H9 (cell line): ENCODE data around the gene GALT. TPM values are rescaled to one million over a fixed set of nuclear protein-coding genes. Genes with fewer than 3 reads are reported as not detected.

ENCODE experiments used
- DNase-seq: peaks from one replicate; pipeline ENCODE4 v3.0.0-alpha.2; 2017
- H2AFZ ChIP-seq: one replicate; pipeline ENCODE4 v1.6.1; 2013; ENCODE audit warnings: mild to moderate bottlenecking, low read length, control low read depth, moderate library complexity
- H2AK5ac ChIP-seq: 2 replicates; pipeline ENCODE4 v1.6.1; 2013; ENCODE audit warnings: low read length, control low read depth, mixed read lengths; ENCODE audit not compliant: insufficient read length
- H2BK120ac ChIP-seq: one replicate; pipeline ENCODE4 v1.6.1; 2013; ENCODE audit warnings: low read depth, mild to moderate bottlenecking, low read length, control low read depth, inconsistent platforms; ENCODE audit not compliant: poor library complexity, severe bottlenecking
- H2BK12ac ChIP-seq: 2 replicates; pipeline ENCODE4 v1.6.1; 2013; ENCODE audit warnings: low read length, control low read depth, mixed read lengths, low read depth; ENCODE audit not compliant: insufficient read length
- H2BK15ac ChIP-seq: 2 replicates; pipeline ENCODE4 v1.6.1; 2013; ENCODE audit warnings: low read depth, low read length, control low read depth
- H2BK20ac ChIP-seq: one replicate; pipeline ENCODE4 v1.6.1; 2013; ENCODE audit warnings: low read depth, mild to moderate bottlenecking, low read length, control low read depth, inconsistent platforms; ENCODE audit not compliant: poor library complexity, severe bottlenecking
- H2BK5ac ChIP-seq: 2 replicates; pipeline ENCODE4 v1.6.1; 2013; ENCODE audit warnings: low read length, control low read depth, mixed read lengths; ENCODE audit not compliant: insufficient read length
- H3K14ac ChIP-seq: 2 replicates; pipeline ENCODE4 v1.6.1; 2013; ENCODE audit warnings: low read length, control low read depth; ENCODE audit not compliant: insufficient read depth
- H3K18ac ChIP-seq: 2 replicates; pipeline ENCODE4 v1.6.1; 2013; ENCODE audit warnings: low read depth, mild to moderate bottlenecking, mixed read lengths, low read length, control low read depth; ENCODE audit not compliant: insufficient read length
- H3K23ac ChIP-seq: 2 replicates; pipeline ENCODE4 v1.6.1; 2013; ENCODE audit warnings: low read length, control low read depth, mixed read lengths, low read depth; ENCODE audit not compliant: insufficient read length
- H3K23me2 ChIP-seq: 2 replicates; pipeline ENCODE4 v1.6.1; 2013; ENCODE audit warnings: low read depth, mild to moderate bottlenecking, mixed read lengths, low read length, control low read depth; ENCODE audit not compliant: insufficient read length, poor library complexity, severe bottlenecking
- H3K27ac ChIP-seq: 2 replicates; pipeline ENCODE4 v1.5.1; 2013; ENCODE audit warnings: low read length, control low read depth, mixed read lengths, low read depth; ENCODE audit not compliant: insufficient read length
- H3K27me3 ChIP-seq: 2 replicates; pipeline ENCODE4 v1.6.1; 2013; ENCODE audit warnings: low read length, control low read depth, inconsistent platforms; ENCODE audit not compliant: insufficient read depth
- H3K4ac ChIP-seq: 2 replicates; pipeline ENCODE4 v1.6.1; 2013; ENCODE audit warnings: low read depth, mild to moderate bottlenecking, control low read depth, inconsistent platforms, low read length, moderate library complexity
- H3K4me1 ChIP-seq: 2 replicates; pipeline ENCODE4 v1.6.1; 2013; ENCODE audit warnings: low read length, control low read depth, inconsistent platforms; ENCODE audit not compliant: insufficient read depth
- H3K4me2 ChIP-seq: 2 replicates; pipeline ENCODE4 v1.6.1; 2013; ENCODE audit warnings: low read length, control low read depth, mixed read lengths; ENCODE audit not compliant: insufficient read length, insufficient read depth
- H3K56ac ChIP-seq: 2 replicates; pipeline ENCODE4 v1.6.1; 2013; ENCODE audit warnings: low read depth, mild to moderate bottlenecking, mixed read lengths, low read length, control low read depth; ENCODE audit not compliant: insufficient read length
- H3K79me1 ChIP-seq: 2 replicates; pipeline ENCODE4 v1.6.1; 2013; ENCODE audit warnings: low read depth, mild to moderate bottlenecking, moderate library complexity, low read length, control low read depth, inconsistent platforms; ENCODE audit not compliant: insufficient read depth, poor library complexity, severe bottlenecking
- H3K79me2 ChIP-seq: 2 replicates; pipeline ENCODE4 v1.6.1; 2013; ENCODE audit warnings: low read length, control low read depth, inconsistent platforms; ENCODE audit not compliant: insufficient read depth
- H3K9ac ChIP-seq: 2 replicates; pipeline ENCODE4 v1.6.1; 2013; ENCODE audit warnings: low read length, control low read depth, mixed read lengths; ENCODE audit not compliant: insufficient read length; ENCODE audit errors: extremely low read depth
- H3K9me3 ChIP-seq: one replicate; pipeline ENCODE4 v1.6.1; 2013; ENCODE audit warnings: low read depth, low read length, inconsistent platforms; ENCODE audit not compliant: control insufficient read depth
- H3T11ph ChIP-seq: one replicate; pipeline ENCODE4 v1.6.1; 2013; ENCODE audit warnings: mild to moderate bottlenecking, low read length, control low read depth, inconsistent platforms
- H4K20me1 ChIP-seq: one replicate; pipeline ENCODE4 v1.6.1; 2013; ENCODE audit not compliant: control insufficient read depth, insufficient read length, insufficient read depth
- H4K5ac ChIP-seq: 2 replicates; pipeline ENCODE4 v1.6.1; 2013; ENCODE audit warnings: low read depth, mild to moderate bottlenecking, mixed read lengths, low read length, control low read depth; ENCODE audit not compliant: insufficient read length
- H4K8ac ChIP-seq: replicated peaks from 2 replicates; pipeline ENCODE4 v1.6.1; 2013; ENCODE audit warnings: low read length, control low read depth, mixed read lengths, low read depth; ENCODE audit not compliant: insufficient read length
- H4K91ac ChIP-seq: 2 replicates; pipeline ENCODE4 v1.6.1; 2013; ENCODE audit warnings: low read depth, mild to moderate bottlenecking, moderate library complexity, mixed read lengths, low read length, control low read depth; ENCODE audit not compliant: insufficient read length
- H3K27ac Mint-ChIP-seq, 3 experiments: 2 replicates in 2 of 3; 3 replicates in 1 of 3; pipeline ENCODE4 v1.8.0; 2020 to 2021; ENCODE audit warnings: mixed read lengths in 3 of 3, mild to moderate bottlenecking in 1 of 3, moderate library complexity in 1 of 3
- H3K27me3 Mint-ChIP-seq: 2 replicates; pipeline ENCODE4 v1.8.0; 2021; ENCODE audit warnings: low read depth, mild to moderate bottlenecking, moderate library complexity, mixed read lengths
- H3K36me3 Mint-ChIP-seq, 3 experiments: 2 replicates in 2 of 3; 3 replicates in 1 of 3; pipeline ENCODE4 v1.8.0; 2020 to 2021; ENCODE audit warnings: low read depth in 3 of 3, mixed read lengths in 3 of 3; ENCODE audit not compliant: insufficient read depth in 1 of 3
- H3K4me1 Mint-ChIP-seq, 2 experiments: 2 replicates each; pipeline ENCODE4 v1.8.0; 2020; ENCODE audit warnings: mixed read lengths in 2 of 2
- H3K4me3 Mint-ChIP-seq, 2 experiments: 2 replicates in 1 of 2; 3 replicates in 1 of 2; pipeline ENCODE4 v1.8.0; 2020 to 2021; ENCODE audit warnings: mild to moderate bottlenecking in 2 of 2, mixed read lengths in 2 of 2, moderate library complexity in 1 of 2
- H3K9me3 Mint-ChIP-seq, 2 experiments: 2 replicates in 1 of 2; 3 replicates in 1 of 2; pipeline ENCODE4 v1.8.0; 2020; ENCODE audit warnings: mild to moderate bottlenecking in 2 of 2, mixed read lengths in 2 of 2, moderate library complexity in 1 of 2
- CTCF ChIP-seq: fragments of 200-600 bp; sonication (generic); conservative IDR thresholded peaks from 3 replicates; pipeline ENCODE4 v1.8.0; 2021; ENCODE audit warnings: antibody characterized with exemption, mild to moderate bottlenecking
- WGBS: extraction: QIAGEN DNeasy Blood & Tissue Kit; methylation state at CpG from one replicate; pipeline ENCODE4 v1.1.7; 2013; ENCODE audit warnings: missing lambda C conversion rate, low lambda C conversion rate, mixed read lengths; ENCODE audit not compliant: insufficient read length; ENCODE audit errors: extremely low coverage; 5-methylcytosine and 5-hydroxymethylcytosine counted together
- total RNA-seq: library from RNA; stranded (reverse); gene quantifications from 2 replicates; pipeline ENCODE4 v1.2.1, GENCODE V29; 2021

The GALT gene
- total RNA-seq, 1 experiment from 2014 or later: 41.5 TPM

- no peak overlapping the region for H2BK20ac ChIP-seq
- no peaks in the 10 kb centered on the region for H4K20me1 ChIP-seq
- no peaks in the 10 kb centered on the region for H3K79me1 ChIP-seq
- H3K27ac ChIP-seq: no peak overlapping the region
- no peak overlapping the region for H2BK15ac ChIP-seq
- no peak overlapping the region for H4K91ac ChIP-seq
- H3K18ac ChIP-seq: no peak overlapping the region
- H2BK5ac ChIP-seq: no peak overlapping the region
- H3T11ph ChIP-seq: no peak overlapping the region
- no peak overlapping the region for H2AFZ ChIP-seq
- TF ChIP-seq CTCF: no peak
- peaks cover 13 to 17% of the 10 kb centered on the region in 2 experiments for H3K4me1 Mint-ChIP-seq
- no peaks in the 10 kb centered on the region for H3K27me3 ChIP-seq
- H3K27me3 Mint-ChIP-seq: no peaks in the 10 kb centered on the region; the same call in none of the 2 replicates
- no peaks in the 10 kb centered on the region for H3K9me3 ChIP-seq
- H4K5ac ChIP-seq: no peak overlapping the region
- H3K4ac ChIP-seq: no peak overlapping the region
- WGBS: no CpG with 5 or more reads among the region's 8 CpGs
- H4K8ac ChIP-seq: no peak overlapping the region
- H3K14ac ChIP-seq: no peak overlapping the region
- no peaks in the 10 kb centered on the region for H3K23me2 ChIP-seq
- H3K56ac ChIP-seq: no peak overlapping the region
- H3K4me1 ChIP-seq: peaks cover 8% of the 10 kb centered on the region; the same call in 1 of the 2 replicates
- H2BK12ac ChIP-seq: no peak overlapping the region
- no peaks in the 10 kb centered on the region for H3K79me2 ChIP-seq
- no peak overlapping the region; a peak in 1 of 7 replicates for H3K27ac Mint-ChIP-seq
- no peak overlapping the region for H3K4me2 ChIP-seq
- no peak overlapping the region for H3K4me3 Mint-ChIP-seq
- H3K36me3 Mint-ChIP-seq: no peaks in the 10 kb centered on the region
- no peak overlapping the region for H3K9ac ChIP-seq
- no peaks in the 10 kb centered on the region for H3K9me3 Mint-ChIP-seq
- DNase-seq: no peak
- H2AK5ac ChIP-seq: no peak overlapping the region
- H2BK120ac ChIP-seq: no peak overlapping the region
- H3K23ac ChIP-seq: no peak overlapping the region
These were observed 43.0 kb downstream of the GALT start for GRCh38 chr9:34689512-34689911.
